ENCODE measurements around the gene FNDC5.

Gene FNDC5

GRCh38 chr1:32891241-32891570, 20.5 kb upstream of the FNDC5 start:
- H3K4me3 ChIP-seq (replicated peaks; ENCODE audit: low read depth, low read length) = no peak overlapping the region
- H3K36me3 ChIP-seq (ENCODE audit: control insufficient read depth, insufficient read depth, low read length) = no peaks in the 10 kb centered on the region
- DNase-seq (ENCODE audit: extremely low read depth, insufficient read length) = no peak
- peaks cover 7% of the 10 kb centered on the region for H3K27me3 ChIP-seq (replicated peaks; ENCODE audit: control insufficient read depth, insufficient read depth, low read length)
- TF ChIP-seq CTCF (IDR thresholded peaks at IDR 0.05; ENCODE audit: insufficient read depth, low read length, poor library complexity, severe bottlenecking) = no peak

DNA sequence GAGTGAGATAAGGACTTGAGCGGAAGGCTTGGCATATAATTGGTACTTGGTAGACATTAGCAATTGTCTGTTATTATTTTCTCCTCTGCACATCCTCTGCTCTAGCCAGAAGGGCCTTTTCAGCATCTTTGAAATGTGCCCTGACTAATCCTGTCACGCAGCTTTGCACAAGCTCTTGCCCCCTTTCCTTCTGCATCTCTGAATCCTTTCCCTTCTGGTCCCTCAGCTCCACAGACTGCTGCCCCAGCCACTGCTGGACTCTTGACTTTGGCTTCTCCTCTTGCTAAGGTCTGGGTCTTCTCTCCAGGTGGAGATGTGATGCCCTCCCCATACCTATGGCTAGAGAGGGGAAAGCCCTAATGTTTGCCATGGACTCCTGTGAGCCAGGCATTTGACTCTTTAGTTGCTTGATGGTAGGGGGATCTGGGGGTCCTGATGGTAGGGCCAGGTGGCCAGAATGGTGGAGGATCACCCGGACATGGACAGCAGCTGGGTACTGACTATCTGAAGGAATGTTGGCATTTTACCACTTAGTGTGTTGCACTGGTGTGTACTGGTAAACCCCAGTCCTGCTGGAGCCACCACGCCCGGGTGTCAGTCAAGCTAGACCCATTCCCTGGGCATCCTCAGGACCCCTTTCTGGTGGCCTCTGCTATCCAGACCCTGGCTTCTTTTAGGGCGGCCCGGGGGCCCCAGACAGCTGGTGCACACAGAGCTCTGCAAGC, 20.0 kb upstream of the FNDC5 start:
- peaks cover 7% of the 10 kb centered on the region for H3K27me3 ChIP-seq (replicated peaks; ENCODE audit: control insufficient read depth, insufficient read depth, low read length)
- no peak for TF ChIP-seq CTCF (IDR thresholded peaks at IDR 0.05; ENCODE audit: insufficient read depth, low read length, poor library complexity, severe bottlenecking)
- no peak for DNase-seq (ENCODE audit: extremely low read depth, insufficient read length)
- H3K4me3 ChIP-seq (replicated peaks; ENCODE audit: low read depth, low read length) = no peak overlapping the region
- H3K36me3 ChIP-seq (ENCODE audit: control insufficient read depth, insufficient read depth, low read length) = no peaks in the 10 kb centered on the region

GRCh38 chr1:32889731-32890278, 19.1 kb upstream of the FNDC5 start:
- DNase-seq (ENCODE audit: extremely low read depth, insufficient read length) = no peak
- H3K4me3 ChIP-seq (replicated peaks; ENCODE audit: low read depth, low read length) = no peak overlapping the region
- peaks cover 7% of the 10 kb centered on the region for H3K27me3 ChIP-seq (replicated peaks; ENCODE audit: control insufficient read depth, insufficient read depth, low read length)
- no peak for TF ChIP-seq CTCF (IDR thresholded peaks at IDR 0.05; ENCODE audit: insufficient read depth, low read length, poor library complexity, severe bottlenecking)
- no peaks in the 10 kb centered on the region for H3K36me3 ChIP-seq (ENCODE audit: control insufficient read depth, insufficient read depth, low read length)

- TF ChIP-seq CTCF (IDR thresholded peaks at IDR 0.05; ENCODE audit: insufficient read depth, low read length, poor library complexity, severe bottlenecking) = no peak
- DNase-seq (ENCODE audit: extremely low read depth, insufficient read length) = no peak
- Histone ChIP-seq H3K27me3 (replicated peaks; ENCODE audit: control insufficient read depth, insufficient read depth, low read length) (peaks cover 7% of the 10 kb centered on the region), H3K4me3 (replicated peaks; ENCODE audit: low read depth, low read length) (no peak overlapping the region), H3K36me3 (ENCODE audit: control insufficient read depth, insufficient read depth, low read length) (no peaks in the 10 kb centered on the region)
Measured at GRCh38 chr1:32888677-32889420, 18.1 kb upstream of the FNDC5 start.

DNA sequence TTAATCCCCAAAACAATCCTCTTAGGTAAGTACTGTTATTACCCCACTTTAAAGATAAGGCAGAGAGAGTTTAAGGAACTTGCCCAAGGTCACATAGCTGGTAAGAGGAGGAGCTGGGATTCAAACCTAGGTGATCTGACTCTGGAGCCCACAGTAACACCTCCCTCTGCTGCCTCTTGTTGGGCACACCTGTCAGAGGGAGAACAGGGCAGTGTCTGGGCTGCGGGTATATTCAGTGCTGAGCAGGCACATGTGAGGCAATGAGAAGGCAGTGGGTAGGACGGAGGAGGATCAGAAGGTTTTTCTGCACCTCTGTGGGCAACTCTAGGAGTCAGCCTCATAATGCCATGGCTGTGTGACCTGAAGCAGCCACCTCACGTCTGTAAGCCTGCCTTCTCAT, 17.4 kb upstream of the FNDC5 start:
- H3K27me3 ChIP-seq (replicated peaks; ENCODE audit: control insufficient read depth, insufficient read depth, low read length) = peaks cover 7% of the 10 kb centered on the region
- no peaks in the 10 kb centered on the region for H3K36me3 ChIP-seq (ENCODE audit: control insufficient read depth, insufficient read depth, low read length)
- DNase-seq (ENCODE audit: extremely low read depth, insufficient read length) = no peak
- no peak overlapping the region for H3K4me3 ChIP-seq (replicated peaks; ENCODE audit: low read depth, low read length)
- TF ChIP-seq CTCF (IDR thresholded peaks at IDR 0.05; ENCODE audit: insufficient read depth, low read length, poor library complexity, severe bottlenecking) = no peak

Data from GM06990 (cell line).